ENCODE results near the gene NEDD4.

- TF ChIP-seq POLR2A (IDR thresholded peaks at IDR 0.05): no peak
- no peak for TF ChIP-seq CTCF (IDR thresholded peaks at IDR 0.05)
Measured at GRCh38 chr15:56019060-56019793, 25.8 kb upstream of the NEDD4 start.

Measured in Peyer's patch (tissue), 4 donors.